ENCODE data around the gene KIAA0825. TPM values are rescaled to one million over a fixed set of nuclear protein-coding genes. Genes with fewer than 3 reads are reported as not detected.

KIAA0825 gene
- total and polyA plus RNA-seq, 2 experiments from 2014 or later = 3.0 to 7.0 TPM

DNA sequence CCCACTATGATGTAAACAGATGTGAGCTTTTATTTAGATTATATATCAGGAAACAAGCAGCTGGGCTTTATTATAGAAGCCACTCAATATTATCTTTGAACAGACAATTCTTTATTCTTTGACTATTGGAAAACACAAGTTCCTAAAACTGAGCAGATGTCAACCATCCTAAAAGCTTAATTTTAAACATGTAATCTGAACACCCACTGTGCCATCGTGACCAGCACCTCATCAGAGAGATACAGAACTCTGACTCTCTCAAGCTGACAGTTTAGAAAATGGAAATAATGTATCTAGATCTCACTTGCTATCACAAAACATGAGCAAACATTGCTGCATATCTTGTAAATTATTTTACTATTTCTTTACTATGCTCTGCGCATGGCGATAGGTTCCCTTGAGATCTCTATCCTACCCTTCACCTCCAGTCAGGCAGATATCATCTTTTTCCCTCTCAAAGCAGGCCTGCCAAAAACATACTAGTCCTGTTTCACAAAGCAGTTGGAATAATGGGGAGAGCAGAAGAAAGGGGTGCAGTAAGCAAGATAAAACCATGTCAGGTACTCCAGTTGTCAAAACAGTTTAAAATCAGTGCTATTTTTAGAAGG, 151.0 kb downstream of the KIAA0825 start:
- Histone ChIP-seq H3K9me3 (ENCODE audit: low read depth) (no peaks in the 10 kb centered on the region), H3K4me2 (ENCODE audit: unreplicated experiment) (no peak overlapping the region), H3K4me3 (no peak overlapping the region), H4K20me1 (ENCODE audit: insufficient read depth) (no peaks in the 10 kb centered on the region), H3K4me1 (ENCODE audit: insufficient read depth) (peaks cover 43% of the 10 kb centered on the region), H3K9me2 (ENCODE audit: insufficient read depth) (no peaks in the 10 kb centered on the region), H3K27ac (no peak overlapping the region), H2AFZ (no peak overlapping the region), H3K9ac (no peak overlapping the region), H3F3A (ENCODE audit: insufficient read depth) (peaks cover 33% of the 10 kb centered on the region), H3K27me3 (replicated peaks; ENCODE audit: insufficient read depth) (no peaks in the 10 kb centered on the region), H3K79me2 (ENCODE audit: insufficient read depth) (no peaks in the 10 kb centered on the region), H3K36me3 (ENCODE audit: low read depth) (no peaks in the 10 kb centered on the region)
- no peak for TF ChIP-seq EZH2phosphoT487 (IDR thresholded peaks at IDR 0.05; ENCODE audit: insufficient read depth, low read depth)
- no peak for TF ChIP-seq EZH2 (IDR thresholded peaks at IDR 0.05; ENCODE audit: insufficient read depth, poor library complexity, severe bottlenecking)
- DNase-seq = no peak
- 92 to 96% methylated on average over 3 of the region's 3 CpGs for WGBS, 2 experiments (ENCODE audit: low coverage in 1 of 2, low lambda C conversion rate in 2 of 2, missing lambda C conversion rate in 2 of 2)
- in situ Hi-C loops (cut with MboI) = no loop called here

DNA sequence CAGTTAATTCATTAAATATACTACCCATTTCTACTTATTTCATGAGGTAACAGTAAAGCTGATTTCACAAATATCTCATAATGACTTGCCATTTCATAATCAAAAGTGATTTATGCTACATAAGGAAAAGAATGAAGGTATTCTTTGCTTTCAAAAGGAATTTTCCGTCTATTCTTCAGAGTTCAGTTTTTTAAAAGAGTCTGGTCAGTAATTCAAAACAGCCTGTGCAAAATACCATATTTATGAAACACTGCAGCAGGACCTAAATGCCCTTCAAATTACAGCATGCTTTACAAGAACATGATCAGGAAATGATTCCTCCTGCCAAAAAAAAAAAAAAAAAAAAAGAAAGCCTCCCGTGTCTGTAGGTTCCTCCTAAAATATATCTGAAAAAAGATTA, 154.7 kb downstream of the KIAA0825 start:
- Histone ChIP-seq H2AFZ (no peak overlapping the region), H3K4me1 (ENCODE audit: insufficient read depth) (peaks cover 17% of the 10 kb centered on the region), H4K20me1 (ENCODE audit: insufficient read depth) (no peaks in the 10 kb centered on the region), H3K27ac (peak overlapping the region; percentile 48), H3K27me3 (replicated peaks; ENCODE audit: insufficient read depth) (no peaks in the 10 kb centered on the region), H3K4me2 (ENCODE audit: unreplicated experiment) (peak overlapping the region; percentile 80), H3K9ac (no peak overlapping the region), H3K79me2 (ENCODE audit: insufficient read depth) (no peaks in the 10 kb centered on the region), H3F3A (ENCODE audit: insufficient read depth) (0 out of 2 replicates have a peak, but pooled peaks cover 8% of the 10 kb centered on the region), H3K9me3 (ENCODE audit: low read depth) (no peaks in the 10 kb centered on the region), H3K9me2 (ENCODE audit: insufficient read depth) (no peaks in the 10 kb centered on the region), H3K4me3 (peak overlapping the region; percentile 30), H3K36me3 (ENCODE audit: low read depth) (no peaks in the 10 kb centered on the region; the same call in 1 of the 2 replicates)
- WGBS, 2 experiments (ENCODE audit: low coverage in 1 of 2, low lambda C conversion rate in 2 of 2, missing lambda C conversion rate in 2 of 2) = 4% methylated on average over 2 of the region's 2 CpGs
- in situ Hi-C loops (cut with MboI) = no loop called here
- TF ChIP-seq EZH2phosphoT487 (IDR thresholded peaks at IDR 0.05; ENCODE audit: insufficient read depth, low read depth) = no peak
- TF ChIP-seq EZH2 (IDR thresholded peaks at IDR 0.05; ENCODE audit: insufficient read depth, poor library complexity, severe bottlenecking) = no peak
- peak; percentile 82 for DNase-seq

GRCh38 chr5:94461131-94461530, 157.3 kb downstream of the KIAA0825 start:
- in situ Hi-C loops (cut with MboI) = no loop called here
- no peak for TF ChIP-seq EZH2 (IDR thresholded peaks at IDR 0.05; ENCODE audit: insufficient read depth, poor library complexity, severe bottlenecking)
- no peak for TF ChIP-seq EZH2phosphoT487 (IDR thresholded peaks at IDR 0.05; ENCODE audit: insufficient read depth, low read depth)
- Histone ChIP-seq H3K79me2 (ENCODE audit: insufficient read depth) (no peaks in the 10 kb centered on the region), H3K4me1 (ENCODE audit: insufficient read depth) (peaks cover 17% of the 10 kb centered on the region), H3F3A (ENCODE audit: insufficient read depth) (0 out of 2 replicates have a peak, but pooled peaks cover 8% of the 10 kb centered on the region), H3K36me3 (ENCODE audit: low read depth) (no peaks in the 10 kb centered on the region; the same call in 1 of the 2 replicates), H3K27me3 (replicated peaks; ENCODE audit: insufficient read depth) (no peaks in the 10 kb centered on the region), H3K9ac (no peak overlapping the region), H2AFZ (no peak overlapping the region), H3K27ac (no peak overlapping the region), H3K4me3 (no peak overlapping the region), H3K9me2 (ENCODE audit: insufficient read depth) (no peaks in the 10 kb centered on the region), H4K20me1 (ENCODE audit: insufficient read depth) (no peaks in the 10 kb centered on the region), H3K9me3 (ENCODE audit: low read depth) (no peaks in the 10 kb centered on the region), H3K4me2 (ENCODE audit: unreplicated experiment) (no peak overlapping the region)
- no peak for DNase-seq
- WGBS, 2 experiments (ENCODE audit: low coverage in 1 of 2, low lambda C conversion rate in 2 of 2, missing lambda C conversion rate in 2 of 2) = 95 to 96% methylated on average over 4 of the region's 4 CpGs

DNA sequence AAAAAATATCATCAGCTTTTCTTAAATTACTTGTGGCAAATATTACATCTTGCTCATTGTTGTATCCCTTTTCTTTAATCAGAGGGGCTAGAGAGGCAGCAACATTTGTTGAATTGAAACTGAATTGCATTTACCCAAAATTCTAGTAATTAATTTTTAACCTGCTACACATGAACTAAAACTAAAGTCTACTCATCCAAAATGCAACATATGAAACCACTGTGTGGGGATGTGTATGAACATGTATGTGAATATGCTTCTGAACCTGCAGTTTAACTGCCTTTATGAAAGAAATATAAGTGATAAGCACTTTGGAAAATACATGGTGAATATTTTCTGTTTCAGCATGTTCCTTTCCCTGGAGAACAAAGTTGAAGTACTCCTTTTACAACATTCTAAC, 158.5 kb downstream of the KIAA0825 start:
- Histone ChIP-seq H3K4me1 (ENCODE audit: insufficient read depth) (peaks cover 10% of the 10 kb centered on the region), H2AFZ (no peak overlapping the region), H3K9ac (no peak overlapping the region), H3K9me3 (ENCODE audit: low read depth) (no peaks in the 10 kb centered on the region), H3K9me2 (ENCODE audit: insufficient read depth) (no peaks in the 10 kb centered on the region), H3K4me2 (ENCODE audit: unreplicated experiment) (no peak overlapping the region), H3K79me2 (ENCODE audit: insufficient read depth) (no peaks in the 10 kb centered on the region), H3K4me3 (no peak overlapping the region), H3K27me3 (replicated peaks; ENCODE audit: insufficient read depth) (no peaks in the 10 kb centered on the region), H3F3A (ENCODE audit: insufficient read depth) (0 out of 2 replicates have a peak, but pooled peaks cover 8% of the 10 kb centered on the region), H3K27ac (no peak overlapping the region), H3K36me3 (ENCODE audit: low read depth) (no peaks in the 10 kb centered on the region; the same call in 1 of the 2 replicates), H4K20me1 (ENCODE audit: insufficient read depth) (no peaks in the 10 kb centered on the region)
- DNase-seq = no peak
- no peak for TF ChIP-seq EZH2phosphoT487 (IDR thresholded peaks at IDR 0.05; ENCODE audit: insufficient read depth, low read depth)
- no peak for TF ChIP-seq EZH2 (IDR thresholded peaks at IDR 0.05; ENCODE audit: insufficient read depth, poor library complexity, severe bottlenecking)
- in situ Hi-C loops (cut with MboI) = no loop called here
